Measurements from ENCODE around the gene SHC4.
"Not testable (repeated sequence)": the region's sequence is repeated elsewhere in the genome, so short reads cannot be mapped to it uniquely, and the experiment has no call there.

SHC4 gene

DNA sequence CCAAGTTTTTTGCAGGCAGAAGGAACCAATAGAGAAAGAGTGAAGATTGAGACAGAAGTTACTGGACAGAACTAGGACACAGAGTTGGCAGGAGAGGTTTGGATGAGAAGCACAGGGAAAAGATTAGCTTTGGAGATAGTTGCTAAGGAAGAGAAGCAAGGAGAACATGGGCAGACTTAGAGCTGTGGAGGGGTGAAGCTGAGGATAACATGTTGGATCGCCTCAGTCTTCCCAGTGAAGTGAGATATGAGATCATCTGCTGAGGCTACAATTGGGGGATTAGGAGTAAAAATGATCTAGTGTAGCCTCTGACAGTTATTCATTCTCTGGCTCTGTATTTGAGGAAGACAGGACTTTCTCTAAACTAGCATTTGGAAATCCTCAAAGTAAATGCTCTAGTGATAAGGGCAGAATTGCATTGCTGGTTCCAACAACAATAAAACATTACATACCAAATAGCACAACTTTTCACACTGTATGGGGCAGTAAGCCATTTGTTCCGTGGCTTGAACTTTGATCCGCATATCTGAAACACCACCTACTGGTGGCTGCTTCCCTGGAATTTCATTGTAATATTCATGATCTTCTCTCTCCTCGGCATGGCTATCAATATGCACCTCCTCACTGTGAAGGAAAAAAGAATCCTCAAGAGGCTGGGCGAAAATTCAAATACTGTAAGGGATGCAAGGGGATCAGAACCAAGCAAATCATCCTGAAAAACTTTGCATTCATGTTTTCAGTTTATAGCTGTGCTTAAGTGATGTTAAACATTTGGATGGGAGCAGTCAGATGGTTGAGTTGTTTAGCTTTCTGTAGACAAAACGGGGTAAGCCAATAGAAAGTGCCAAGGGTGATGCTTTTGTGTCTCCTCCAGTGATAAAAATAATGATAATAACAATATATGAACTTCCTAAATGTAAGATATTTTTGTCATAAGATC, 107.9 kb downstream of the SHC4 start:
- no peak overlapping the region for H2AFZ ChIP-seq (ENCODE audit: low read depth, low read length, severe bottlenecking)
- H3K27me3 ChIP-seq (ENCODE audit: low read length): no peaks in the 10 kb centered on the region
- no peak overlapping the region for H3K27ac ChIP-seq (ENCODE audit: low read depth, low read length)
- TF ChIP-seq EZH2phosphoT487 (conservative IDR thresholded peaks at IDR 0.05; ENCODE audit: low read length): no peak
- TF ChIP-seq, protein P1, sequence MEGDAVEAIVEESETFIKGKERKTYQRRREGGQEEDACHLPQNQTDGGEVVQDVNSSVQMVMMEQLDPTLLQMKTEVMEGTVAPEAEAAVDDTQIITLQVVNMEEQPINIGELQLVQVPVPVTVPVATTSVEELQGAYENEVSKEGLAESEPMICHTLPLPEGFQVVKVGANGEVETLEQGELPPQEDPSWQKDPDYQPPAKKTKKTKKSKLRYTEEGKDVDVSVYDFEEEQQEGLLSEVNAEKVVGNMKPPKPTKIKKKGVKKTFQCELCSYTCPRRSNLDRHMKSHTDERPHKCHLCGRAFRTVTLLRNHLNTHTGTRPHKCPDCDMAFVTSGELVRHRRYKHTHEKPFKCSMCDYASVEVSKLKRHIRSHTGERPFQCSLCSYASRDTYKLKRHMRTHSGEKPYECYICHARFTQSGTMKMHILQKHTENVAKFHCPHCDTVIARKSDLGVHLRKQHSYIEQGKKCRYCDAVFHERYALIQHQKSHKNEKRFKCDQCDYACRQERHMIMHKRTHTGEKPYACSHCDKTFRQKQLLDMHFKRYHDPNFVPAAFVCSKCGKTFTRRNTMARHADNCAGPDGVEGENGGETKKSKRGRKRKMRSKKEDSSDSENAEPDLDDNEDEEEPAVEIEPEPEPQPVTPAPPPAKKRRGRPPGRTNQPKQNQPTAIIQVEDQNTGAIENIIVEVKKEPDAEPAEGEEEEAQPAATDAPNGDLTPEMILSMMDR (IDR thresholded peaks at IDR 0.05; ENCODE audit: insufficient read depth, low read length, poor library complexity, severe bottlenecking): no peak
- no peak overlapping the region for H3K4me3 ChIP-seq (ENCODE audit: insufficient read depth, low read length, poor library complexity, severe bottlenecking)
- H3K4me2 ChIP-seq (ENCODE audit: low read depth, low read length, poor library complexity, severe bottlenecking): no peak overlapping the region
- no peaks in the 10 kb centered on the region for H3K36me3 ChIP-seq (ENCODE audit: low read length)
- H3K9ac ChIP-seq (ENCODE audit: low read length): no peak overlapping the region
- no peaks in the 10 kb centered on the region for H3F3A ChIP-seq (ENCODE audit: insufficient read depth)
- H3K79me2 ChIP-seq (ENCODE audit: insufficient read depth, low read length): no peaks in the 10 kb centered on the region
- H3K9me3 ChIP-seq (ENCODE audit: insufficient read depth, low read length): no peaks in the 10 kb centered on the region
- H4K20me1 ChIP-seq (ENCODE audit: low read depth, low read length): no peaks in the 10 kb centered on the region
- no peaks in the 10 kb centered on the region for H3K9me2 ChIP-seq (replicated peaks; ENCODE audit: insufficient read depth, low read length)

DNA sequence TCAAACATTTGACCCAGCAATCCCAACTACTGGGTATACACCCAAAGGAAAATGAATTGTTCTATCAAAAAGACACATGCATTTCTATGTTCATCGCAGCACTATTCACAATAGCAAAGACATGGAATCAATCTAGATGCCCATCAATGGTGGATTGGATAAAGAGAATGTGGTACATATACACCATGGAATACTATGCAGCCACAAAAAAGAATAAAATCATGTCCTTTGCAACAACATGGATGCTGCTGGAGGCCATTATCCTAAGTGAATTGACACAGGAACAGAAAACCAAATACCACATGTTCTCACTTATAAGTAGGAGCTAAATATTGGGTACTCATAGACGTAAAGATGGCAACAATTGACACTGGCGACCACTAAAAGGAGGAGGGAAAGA, 109.3 kb downstream of the SHC4 start:
- not testable (repeated sequence) for H3K27me3 ChIP-seq (ENCODE audit: low read length); H3K9me3 ChIP-seq (ENCODE audit: insufficient read depth, low read length); H3K27ac ChIP-seq (ENCODE audit: low read depth, low read length); H3K9me2 ChIP-seq (replicated peaks; ENCODE audit: insufficient read depth, low read length); H3K9ac ChIP-seq (ENCODE audit: low read length); H3K36me3 ChIP-seq (ENCODE audit: low read length); H3K79me2 ChIP-seq (ENCODE audit: insufficient read depth, low read length); H3F3A ChIP-seq (ENCODE audit: insufficient read depth); H2AFZ ChIP-seq (ENCODE audit: low read depth, low read length, severe bottlenecking); H4K20me1 ChIP-seq (ENCODE audit: low read depth, low read length); H3K4me2 ChIP-seq (ENCODE audit: low read depth, low read length, poor library complexity, severe bottlenecking); H3K4me3 ChIP-seq (ENCODE audit: insufficient read depth, low read length, poor library complexity, severe bottlenecking)

GRCh38 chr15:48851956-48852355, 111.8 kb downstream of the SHC4 start:
- Histone ChIP-seq H3K9me3 (ENCODE audit: insufficient read depth, low read length) (no peaks in the 10 kb centered on the region), H3F3A (ENCODE audit: insufficient read depth) (no peaks in the 10 kb centered on the region), H4K20me1 (ENCODE audit: low read depth, low read length) (no peaks in the 10 kb centered on the region), H3K27me3 (ENCODE audit: low read length) (no peaks in the 10 kb centered on the region), H3K27ac (ENCODE audit: low read depth, low read length) (no peak overlapping the region), H3K36me3 (ENCODE audit: low read length) (no peaks in the 10 kb centered on the region), H3K4me3 (ENCODE audit: insufficient read depth, low read length, poor library complexity, severe bottlenecking) (no peak overlapping the region), H3K79me2 (ENCODE audit: insufficient read depth, low read length) (no peaks in the 10 kb centered on the region), H3K9me2 (replicated peaks; ENCODE audit: insufficient read depth, low read length) (no peaks in the 10 kb centered on the region), H3K4me2 (ENCODE audit: low read depth, low read length, poor library complexity, severe bottlenecking) (no peak overlapping the region), H2AFZ (ENCODE audit: low read depth, low read length, severe bottlenecking) (no peak overlapping the region), H3K9ac (ENCODE audit: low read length) (no peak overlapping the region)
- TF ChIP-seq, protein P1 (IDR thresholded peaks at IDR 0.05; ENCODE audit: insufficient read depth, low read length, poor library complexity, severe bottlenecking): no peak

GRCh38 chr15:48850648-48851047, 113.1 kb downstream of the SHC4 start:
- Histone ChIP-seq H3F3A (ENCODE audit: insufficient read depth) (no peaks in the 10 kb centered on the region), H3K36me3 (ENCODE audit: low read length) (no peaks in the 10 kb centered on the region), H3K9ac (ENCODE audit: low read length) (no peak overlapping the region), H3K4me3 (ENCODE audit: insufficient read depth, low read length, poor library complexity, severe bottlenecking) (no peak overlapping the region), H4K20me1 (ENCODE audit: low read depth, low read length) (no peaks in the 10 kb centered on the region), H3K27ac (ENCODE audit: low read depth, low read length) (no peak overlapping the region), H3K4me2 (ENCODE audit: low read depth, low read length, poor library complexity, severe bottlenecking) (no peak overlapping the region), H3K9me3 (ENCODE audit: insufficient read depth, low read length) (no peaks in the 10 kb centered on the region), H3K79me2 (ENCODE audit: insufficient read depth, low read length) (no peaks in the 10 kb centered on the region), H3K27me3 (ENCODE audit: low read length) (no peaks in the 10 kb centered on the region), H2AFZ (ENCODE audit: low read depth, low read length, severe bottlenecking) (no peak overlapping the region), H3K9me2 (replicated peaks; ENCODE audit: insufficient read depth, low read length) (no peaks in the 10 kb centered on the region)
- TF ChIP-seq EZH2phosphoT487 (conservative IDR thresholded peaks at IDR 0.05; ENCODE audit: low read length): no peak
- TF ChIP-seq, protein P1 (IDR thresholded peaks at IDR 0.05; ENCODE audit: insufficient read depth, low read length, poor library complexity, severe bottlenecking): no peak

Measured in SU-DHL-6 (cell line).